Endothelial cell of umbilical vein (primary cell): Measurements from ENCODE around the gene ZC3H13. TPM values are rescaled to one million over a fixed set of nuclear protein-coding genes. Genes with fewer than 3 reads are reported as not detected.

Source experiments
- BruUV-seq: library from RNA; stranded (reverse); fragments of 400-500 nt; replicated peaks from 2 replicates; lab custom pipeline; 2021; lab: Mats Ljungman, UMichigan
- CTCF ChIA-PET: fragments of 300-600, 350-600 bp; sonication (Branson Sonifier 250); formaldehyde crosslinking; loops from one replicate; lab custom pipeline; 2021; ENCODE audit warnings: antibody characterized with exemption, inconsistent platforms; lab: Charles Lee
- POLR2A ChIA-PET: fragments of 300-600, 350-600 bp; sonication (Branson Sonifier 250); formaldehyde crosslinking; loops from one replicate; lab custom pipeline; 2021; ENCODE audit warnings: antibody characterized with exemption, inconsistent platforms; lab: Charles Lee
- DNase-seq: peaks from one replicate; pipeline ENCODE4 v3.0.0-alpha.2; 2011; ENCODE audit warnings: low read depth, low spot score
- FAIRE-seq: peaks from 2 replicates; lab custom pipeline; 2011; peaks lifted over from hg19 to GRCh38; lab: Jason Lieb, UNC
- H2AFZ ChIP-seq: 2 replicates; pipeline ENCODE4 v1.6.0; 2012; ENCODE audit warnings: low read depth, low read length, control low read depth, inconsistent platforms
- H3K27ac ChIP-seq: 2 replicates; pipeline ENCODE4 v1.5.1; 2011; ENCODE audit warnings: low read depth, mild to moderate bottlenecking, control low read depth, low read length, moderate library complexity; ENCODE audit not compliant: insufficient read depth
- H3K27me3 ChIP-seq, 2 experiments: 2 replicates each; pipeline versions ENCODE4 v1.6.0 to v1.6.1; 2011; ENCODE audit warnings: low read length in 2 of 2, mixed read lengths in 1 of 2; ENCODE audit not compliant: control insufficient read depth in 2 of 2, insufficient read depth in 2 of 2
- H3K36me3 ChIP-seq, 2 experiments: 2 replicates in 1 of 2; 3 replicates in 1 of 2; pipeline ENCODE4 v1.5.1; 2011; ENCODE audit warnings: low read length in 2 of 2, mild to moderate bottlenecking in 1 of 2, moderate library complexity in 1 of 2; ENCODE audit not compliant: control insufficient read depth in 2 of 2, insufficient read depth in 2 of 2; ENCODE audit errors: extremely low read depth in 1 of 2
- H3K4me1 ChIP-seq: 3 replicates; pipeline ENCODE4 v1.5.1; 2011; ENCODE audit warnings: mild to moderate bottlenecking, low read length; ENCODE audit not compliant: control insufficient read depth, insufficient read depth; ENCODE audit errors: extremely low read depth
- H3K4me2 ChIP-seq: 2 replicates; pipeline ENCODE4 v1.6.1; 2011; ENCODE audit warnings: low read length, control low read depth, mixed read lengths; ENCODE audit not compliant: insufficient read depth
- H3K4me3 ChIP-seq, 3 experiments: fragments of 200-600 bp in 1 of 3; sonication (generic), shearing (Covaris generic) in 1 of 3; replicated peaks in 1 of 3; 2 replicates each; pipeline ENCODE4 v1.5.1; 2011 to 2016; ENCODE audit warnings: control low read depth in 3 of 3, low read length in 3 of 3, mild to moderate bottlenecking in 2 of 3, inconsistent platforms in 1 of 3, low read depth in 1 of 3, moderate library complexity in 1 of 3; ENCODE audit not compliant: insufficient read depth in 1 of 3
- H3K79me2 ChIP-seq: 2 replicates; pipeline ENCODE4 v1.6.0; 2012; ENCODE audit warnings: low read length, inconsistent platforms; ENCODE audit not compliant: control insufficient read depth, insufficient read depth
- H3K9ac ChIP-seq: replicated peaks from 2 replicates; pipeline ENCODE3; 2011; ENCODE audit warnings: low read length, control low read depth; ENCODE audit not compliant: insufficient read depth; ENCODE audit errors: extremely low read depth
- H3K9me1 ChIP-seq: replicated peaks from 3 replicates; pipeline ENCODE4 v1.6.0; 2011; ENCODE audit warnings: mild to moderate bottlenecking, low read length; ENCODE audit not compliant: control insufficient read depth, insufficient read depth; ENCODE audit errors: extremely low read depth
- H3K9me3 ChIP-seq: replicated peaks from 2 replicates; pipeline ENCODE4 v1.5.1; 2012; ENCODE audit warnings: low read length, inconsistent platforms; ENCODE audit not compliant: control insufficient read depth, insufficient read depth
- H4K20me1 ChIP-seq: replicated peaks from 2 replicates; pipeline ENCODE3; 2011; ENCODE audit warnings: mild to moderate bottlenecking, low read length; ENCODE audit not compliant: control insufficient read depth, insufficient read depth; ENCODE audit errors: extremely low read depth
- CTCF ChIP-seq, 2 donors: IDR thresholded peaks; 1 replicate in 1 of 2; 2 replicates in 1 of 2; pipeline ENCODE4 v1.5.1; 2011; ENCODE audit warnings: low read length in 2 of 2, mild to moderate bottlenecking in 2 of 2, moderate library complexity in 2 of 2, control low read depth in 1 of 2, inconsistent platforms in 1 of 2, low read depth in 1 of 2; ENCODE audit not compliant: insufficient read depth in 1 of 2; ENCODE audit errors: extremely low read depth in 1 of 2
- EZH2 ChIP-seq: IDR thresholded peaks from 2 replicates; pipeline ENCODE4 v1.6.1; 2012; ENCODE audit warnings: borderline replicate concordance, low read depth, mild to moderate bottlenecking, moderate library complexity, low read length, inconsistent platforms; ENCODE audit not compliant: severe bottlenecking
- FOS ChIP-seq: IDR thresholded peaks from 2 replicates; pipeline ENCODE4 v1.6.1; 2011; ENCODE audit warnings: mild to moderate bottlenecking, low read length, moderate library complexity, borderline replicate concordance; ENCODE audit not compliant: insufficient read depth
- GATA2 ChIP-seq: IDR thresholded peaks from 2 replicates; pipeline ENCODE4 v1.7.0; 2011; ENCODE audit warnings: low read depth, mild to moderate bottlenecking, moderate library complexity, mixed read lengths, low read length; ENCODE audit not compliant: insufficient read length, insufficient read depth
- JUN ChIP-seq: IDR thresholded peaks from 2 replicates; pipeline ENCODE4 v1.6.1; 2011; ENCODE audit warnings: borderline replicate concordance, low read depth; ENCODE audit not compliant: insufficient read length, insufficient read depth
- MYC ChIP-seq: IDR thresholded peaks from one replicate; pipeline ENCODE4 v1.6.1; 2011; ENCODE audit warnings: mild to moderate bottlenecking, low read depth, low read length
- POLR2A ChIP-seq: IDR thresholded peaks from 2 replicates; pipeline ENCODE4 v1.6.1; 2012; ENCODE audit warnings: low read depth, mild to moderate bottlenecking, control low read depth, low read length
- POLR2AphosphoS5 ChIP-seq: IDR thresholded peaks from 2 replicates; pipeline ENCODE4 v1.6.1; 2012; ENCODE audit warnings: low read depth, mild to moderate bottlenecking, control low read depth, low read length, moderate library complexity; ENCODE audit not compliant: insufficient read depth
- dilution Hi-C: fragments of 300-500 bp; cut with MboI; formaldehyde crosslinking; loops from one replicate; pipeline ENCODE4 v1.15.0; 2019; ENCODE audit warnings: low sequenced_read_pairs; ENCODE audit not compliant: extremely low pct_ligation_motif_present
- intact Hi-C: fragments of 100-400 bp; cut with micrococcal nuclease; formaldehyde crosslinking; loops from one replicate; pipeline ENCODE4 v1.10.0; 2022
- polyA plus RNA-seq, 4 experiments: library from polyadenylated mRNA; depleted of rRNA in 3 of 4; stranded (reverse) in 3 of 4; unstranded in 1 of 4; fragments of >200 nt; gene quantifications; 2 replicates each; pipeline versions ENCODE4 v1.2.1 to v1.2.3, GENCODE V29; 2011 to 2012; ENCODE audit warnings: missing spikeins in 1 of 4
- total RNA-seq: library from RNA; stranded (reverse); gene quantifications from 2 replicates; pipeline ENCODE4 v1.2.3, GENCODE V29; 2021
- TF ChIP-seq, protein P1 (sequence below): IDR thresholded peaks from 2 replicates; pipeline ENCODE4 v1.6.1; 2011; ENCODE audit not compliant: insufficient read depth, insufficient read length

The ZC3H13 gene
- total and polyA plus RNA-seq, 2 donors (not counting 3 experiments of a cell fraction or from before 2014, with no cell fraction given): 3.8 to 36.6 TPM

- no peaks in the 10 kb centered on the region for H3K4me1 ChIP-seq
- DNase-seq: no peak
- H4K20me1 ChIP-seq: no peaks in the 10 kb centered on the region
- dilution Hi-C loops: no loop called here
- H3K9ac ChIP-seq: no peak overlapping the region
- no peak overlapping the region for H3K4me3 ChIP-seq
- no peak overlapping the region for H3K4me2 ChIP-seq
- POLR2A ChIA-PET: no interaction called here
- peaks cover 0 to 5% of the 10 kb centered on the region in 2 experiments for H3K27me3 ChIP-seq
- BruUV-seq: no TSS peak
- no peak overlapping the region for H3K27ac ChIP-seq
- intact Hi-C loops: no loop called here
- no peak overlapping the region for H2AFZ ChIP-seq
- CTCF ChIA-PET: no interaction called here
- TF ChIP-seq POLR2A (no peak), FOS (no peak), EZH2 (no peak)
- no peak for FAIRE-seq
- no peaks in the 10 kb centered on the region for H3K9me1 ChIP-seq
- no peaks in the 10 kb centered on the region for H3K79me2 ChIP-seq
- H3K9me3 ChIP-seq: no peaks in the 10 kb centered on the region
- H3K36me3 ChIP-seq: no peaks in the 10 kb centered on the region
Measured at GRCh38 chr13:46079770-46080169, 27.2 kb upstream of the ZC3H13 start.

DNA sequence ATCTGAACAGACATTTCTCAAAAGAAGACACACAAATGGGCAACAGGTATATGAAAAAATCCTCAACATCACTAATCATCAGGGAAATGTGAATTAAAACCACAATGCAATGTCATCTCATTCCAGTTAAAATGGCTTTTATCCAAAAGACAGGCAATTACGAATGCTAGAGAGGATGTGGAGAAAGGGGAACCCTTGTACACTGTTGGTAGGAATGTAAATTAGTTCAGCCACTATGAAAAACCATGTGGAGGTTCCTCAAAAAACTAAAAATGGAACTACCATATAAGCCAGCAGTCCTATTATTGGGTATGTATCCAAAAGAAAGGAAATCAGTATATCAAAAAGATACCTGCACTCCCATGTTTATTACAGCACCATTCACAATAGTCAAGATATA is 24.7 kb upstream of the ZC3H13 start:
- no peak for FAIRE-seq
- no peak overlapping the region for H3K27ac ChIP-seq
- H3K36me3 ChIP-seq: no peaks in the 10 kb centered on the region
- POLR2A ChIA-PET: no interaction called here
- no peak overlapping the region for H3K9ac ChIP-seq
- BruUV-seq: no TSS peak
- H4K20me1 ChIP-seq: no peaks in the 10 kb centered on the region
- CTCF ChIA-PET: no interaction called here
- H3K4me3 ChIP-seq: no peak overlapping the region
- dilution Hi-C loops (no loop called here), intact Hi-C loops (no loop called here)
- H2AFZ ChIP-seq: no peak overlapping the region
- H3K4me1 ChIP-seq: no peaks in the 10 kb centered on the region
- no peaks in the 10 kb centered on the region for H3K79me2 ChIP-seq
- TF ChIP-seq, protein P1, sequence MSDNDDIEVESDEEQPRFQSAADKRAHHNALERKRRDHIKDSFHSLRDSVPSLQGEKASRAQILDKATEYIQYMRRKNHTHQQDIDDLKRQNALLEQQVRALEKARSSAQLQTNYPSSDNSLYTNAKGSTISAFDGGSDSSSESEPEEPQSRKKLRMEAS: no peak
- TF ChIP-seq POLR2AphosphoS5: no peak
- TF ChIP-seq CTCF (IDR thresholded peaks at IDR 0.05; ENCODE audit: extremely low read depth in 1 of 2, insufficient read depth in 1 of 2, low read depth in 1 of 2, low read length in 2 of 2): no peak
- TF ChIP-seq FOS: no peak
- TF ChIP-seq POLR2A: no peak
- no peak for TF ChIP-seq MYC
- TF ChIP-seq EZH2: no peak
- TF ChIP-seq JUN: no peak
- TF ChIP-seq GATA2: no peak
- no peaks in the 10 kb centered on the region for H3K9me1 ChIP-seq
- DNase-seq: no peak
- no peaks in the 10 kb centered on the region for H3K9me3 ChIP-seq
- H3K4me2 ChIP-seq: no peak overlapping the region
- H3K27me3 ChIP-seq: peaks cover 0 to 5% of the 10 kb centered on the region in 2 experiments
